Measurements from ENCODE around the gene SYCP3.

DNA sequence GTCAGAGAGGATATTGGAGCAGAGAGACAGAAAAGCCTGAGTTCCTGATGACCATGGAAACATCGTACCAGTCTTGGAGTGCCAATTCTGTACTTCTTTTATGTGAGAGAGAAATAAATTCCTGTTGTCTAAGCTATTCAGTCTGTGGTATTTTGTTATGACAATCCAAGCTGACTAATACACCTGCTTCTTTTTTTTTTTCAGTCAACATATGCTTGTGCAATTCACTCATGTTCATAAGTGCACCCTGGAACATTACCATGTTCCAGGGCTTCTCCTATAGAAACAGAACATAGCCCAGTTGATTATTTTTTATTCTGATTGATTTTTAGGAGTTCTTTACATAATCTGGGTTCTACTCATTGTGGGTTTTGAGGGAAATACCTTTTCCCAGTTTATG lies 43.6 kb downstream of the SYCP3 start:
- TF ChIP-seq EZH2phosphoT487 (IDR thresholded peaks at IDR 0.05; ENCODE audit: insufficient read depth, low read depth) (no peak), EZH2 (IDR thresholded peaks at IDR 0.05; ENCODE audit: insufficient read depth, poor library complexity, severe bottlenecking) (no peak)

All from GM23248 (cell line).